ENCODE data around the gene PDE10A.

PDE10A gene

GRCh38 chr6:165426892-165427291 lies 236.1 kb downstream of the PDE10A start:
- no peak for ATAC-seq
- TF ChIP-seq ZFP3 (CRISPR knock-in tag; IDR thresholded peaks at IDR 0.05): no peak
- TF ChIP-seq TSHZ2 (CRISPR knock-in tag; IDR thresholded peaks at IDR 0.05): no peak
- no peak for TF ChIP-seq BACH2 (CRISPR knock-in tag; IDR thresholded peaks at IDR 0.05; ENCODE audit: borderline replicate concordance)
- TF ChIP-seq ZNF70 (CRISPR knock-in tag; IDR thresholded peaks at IDR 0.05): no peak
- TF ChIP-seq SNAI2 (CRISPR knock-in tag; IDR thresholded peaks at IDR 0.05): no peak
- no peak for TF ChIP-seq ESRRG (CRISPR knock-in tag; IDR thresholded peaks at IDR 0.05)
- TF ChIP-seq CREB5 (CRISPR knock-in tag; IDR thresholded peaks at IDR 0.05; ENCODE audit: low read depth): no peak
- no peak for TF ChIP-seq PATZ1 (CRISPR knock-in tag; IDR thresholded peaks at IDR 0.05; ENCODE audit: borderline replicate concordance)
- no peak for TF ChIP-seq ARNTL (CRISPR knock-in tag; IDR thresholded peaks at IDR 0.05; ENCODE audit: borderline replicate concordance, low read depth)

- no peak for ATAC-seq
Measured at GRCh38 chr6:165422192-165422591, 240.8 kb downstream of the PDE10A start.

More at GRCh38 chr6:165422192-165422591, 240.8 kb downstream of the PDE10A start:
- no peak for TF ChIP-seq TOX (CRISPR knock-in tag; IDR thresholded peaks at IDR 0.05; ENCODE audit: borderline replicate concordance)
- no peak for TF ChIP-seq ISL1 (CRISPR knock-in tag; IDR thresholded peaks at IDR 0.05)
- TF ChIP-seq POU6F1 (CRISPR knock-in tag; IDR thresholded peaks at IDR 0.05; ENCODE audit: borderline replicate concordance, low read depth): no peak
- TF ChIP-seq ZNF565 (CRISPR knock-in tag; conservative IDR thresholded peaks at IDR 0.05; ENCODE audit: low read depth): no peak
- no peak for TF ChIP-seq PATZ1 (CRISPR knock-in tag; IDR thresholded peaks at IDR 0.05; ENCODE audit: borderline replicate concordance)
- no peak for TF ChIP-seq ZFP30 (CRISPR knock-in tag; IDR thresholded peaks at IDR 0.05)
- TF ChIP-seq ZFP3 (CRISPR knock-in tag; IDR thresholded peaks at IDR 0.05): no peak
- no peak for TF ChIP-seq ZC3H10 (CRISPR knock-in tag; IDR thresholded peaks at IDR 0.05)
- TF ChIP-seq TSHZ2 (CRISPR knock-in tag; IDR thresholded peaks at IDR 0.05): no peak

Measured in SK-N-SH treated with all-trans-retinoic acid at 6 μM for 48 hours (cell line).